ENCODE results near the gene MGMT. TPM values are rescaled to one million over a fixed set of nuclear protein-coding genes. Genes with fewer than 3 reads are reported as not detected.

Gene MGMT
- total RNA-seq, 2 donors from 2014 or later, result 41.1 to 50.4 TPM

DNA sequence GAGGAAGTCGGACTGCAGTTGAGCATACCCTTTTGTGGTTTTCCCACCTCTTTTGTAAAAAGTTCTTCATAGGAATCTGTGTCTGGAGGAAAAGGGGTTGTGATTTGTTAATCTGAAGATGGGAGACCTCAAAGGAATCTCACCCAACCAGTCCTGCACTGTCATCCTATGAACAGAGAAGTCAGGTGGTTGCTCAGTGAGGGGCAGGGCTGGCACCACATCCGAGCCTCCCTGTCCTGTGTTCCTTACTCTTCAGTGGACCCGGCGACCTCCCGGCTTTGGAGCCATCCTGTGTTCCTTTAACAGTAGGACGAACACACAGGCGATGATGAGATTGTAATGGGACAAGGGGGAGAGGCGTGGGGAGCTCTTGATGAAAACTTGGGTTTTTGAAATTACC is 2.8 kb upstream of the MGMT start:
- no peaks in the 10 kb centered on the region for H3K4me1 ChIP-seq (replicated peaks)
- no peak for DNase-seq (ENCODE audit: low spot score)
- no peaks in the 10 kb centered on the region for H3K9me3 ChIP-seq
- H3K27me3 ChIP-seq (replicated peaks; ENCODE audit: insufficient read depth), result no peaks in the 10 kb centered on the region
- H3K27ac ChIP-seq, result no peak overlapping the region
- H3K4me3 ChIP-seq, result no peak overlapping the region
- H3K36me3 ChIP-seq, result no peaks in the 10 kb centered on the region
- 74% methylated on average over 8 of the region's 8 CpGs for WGBS
- TF ChIP-seq, protein P1, sequence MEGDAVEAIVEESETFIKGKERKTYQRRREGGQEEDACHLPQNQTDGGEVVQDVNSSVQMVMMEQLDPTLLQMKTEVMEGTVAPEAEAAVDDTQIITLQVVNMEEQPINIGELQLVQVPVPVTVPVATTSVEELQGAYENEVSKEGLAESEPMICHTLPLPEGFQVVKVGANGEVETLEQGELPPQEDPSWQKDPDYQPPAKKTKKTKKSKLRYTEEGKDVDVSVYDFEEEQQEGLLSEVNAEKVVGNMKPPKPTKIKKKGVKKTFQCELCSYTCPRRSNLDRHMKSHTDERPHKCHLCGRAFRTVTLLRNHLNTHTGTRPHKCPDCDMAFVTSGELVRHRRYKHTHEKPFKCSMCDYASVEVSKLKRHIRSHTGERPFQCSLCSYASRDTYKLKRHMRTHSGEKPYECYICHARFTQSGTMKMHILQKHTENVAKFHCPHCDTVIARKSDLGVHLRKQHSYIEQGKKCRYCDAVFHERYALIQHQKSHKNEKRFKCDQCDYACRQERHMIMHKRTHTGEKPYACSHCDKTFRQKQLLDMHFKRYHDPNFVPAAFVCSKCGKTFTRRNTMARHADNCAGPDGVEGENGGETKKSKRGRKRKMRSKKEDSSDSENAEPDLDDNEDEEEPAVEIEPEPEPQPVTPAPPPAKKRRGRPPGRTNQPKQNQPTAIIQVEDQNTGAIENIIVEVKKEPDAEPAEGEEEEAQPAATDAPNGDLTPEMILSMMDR (IDR thresholded peaks at IDR 0.05), result no peak
- TF ChIP-seq POLR2AphosphoS5 (IDR thresholded peaks at IDR 0.05) (no peak), POLR2A (IDR thresholded peaks at IDR 0.05) (no peak)
- intact Hi-C loops (cut with DNase I), result no loop called here

DNA sequence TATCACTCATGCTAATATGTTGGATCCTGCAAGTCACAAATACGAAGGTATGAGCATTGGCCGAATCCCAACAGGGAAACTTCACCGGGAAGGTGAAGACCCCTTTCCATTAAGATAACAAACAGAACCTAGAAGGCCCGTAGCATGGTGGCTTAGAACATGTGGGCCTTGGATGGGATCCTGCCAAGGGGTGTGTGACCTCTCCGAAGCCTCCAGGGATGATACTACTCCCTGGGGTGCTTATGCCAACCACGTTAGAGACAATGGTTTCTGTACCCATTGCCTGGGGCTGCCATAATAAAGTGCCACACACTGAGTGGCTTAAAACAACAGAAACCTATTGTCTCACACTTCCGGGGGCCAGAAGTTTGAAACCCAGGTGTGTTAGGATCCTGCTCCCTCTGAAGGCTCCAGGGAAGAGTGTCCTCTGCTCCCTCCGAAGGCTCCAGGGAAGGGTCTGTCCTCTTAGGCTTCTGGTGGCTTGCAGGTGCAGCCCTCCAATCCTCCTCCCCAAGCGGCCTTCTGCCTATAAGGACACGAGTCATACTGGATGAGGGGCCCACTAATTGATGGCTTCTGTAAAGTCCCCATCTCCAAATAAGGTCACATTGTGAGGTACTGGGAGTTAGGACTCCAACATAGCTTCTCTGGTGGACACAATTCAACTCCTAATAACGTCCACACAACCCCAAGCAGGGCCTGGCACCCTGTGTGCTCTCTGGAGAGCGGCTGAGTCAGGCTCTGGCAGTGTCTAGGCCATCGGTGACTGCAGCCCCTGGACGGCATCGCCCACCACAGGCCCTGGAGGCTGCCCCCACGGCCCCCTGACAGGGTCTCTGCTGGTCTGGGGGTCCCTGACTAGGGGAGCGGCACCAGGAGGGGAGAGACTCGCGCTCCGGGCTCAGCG is 992 bp upstream of the MGMT start:
- intact Hi-C loops (cut with DNase I), result no loop called here
- no peak for DNase-seq (ENCODE audit: low spot score)
- Histone ChIP-seq H3K27me3 (replicated peaks; ENCODE audit: insufficient read depth) (no peaks in the 10 kb centered on the region), H3K27ac (peak overlapping the region; percentile 43 to 66), H3K4me3 (peak overlapping the region; percentile 49 to 76), H3K9me3 (no peaks in the 10 kb centered on the region), H3K4me1 (replicated peaks) (no peaks in the 10 kb centered on the region), H3K36me3 (no peaks in the 10 kb centered on the region)
- TF ChIP-seq POLR2A (IDR thresholded peaks at IDR 0.05), result no peak
- TF ChIP-seq, protein P1 (IDR thresholded peaks at IDR 0.05), result no peak
- no peak for TF ChIP-seq POLR2AphosphoS5 (IDR thresholded peaks at IDR 0.05)
- 73% methylated on average over 21 of the region's 21 CpGs for WGBS

DNA sequence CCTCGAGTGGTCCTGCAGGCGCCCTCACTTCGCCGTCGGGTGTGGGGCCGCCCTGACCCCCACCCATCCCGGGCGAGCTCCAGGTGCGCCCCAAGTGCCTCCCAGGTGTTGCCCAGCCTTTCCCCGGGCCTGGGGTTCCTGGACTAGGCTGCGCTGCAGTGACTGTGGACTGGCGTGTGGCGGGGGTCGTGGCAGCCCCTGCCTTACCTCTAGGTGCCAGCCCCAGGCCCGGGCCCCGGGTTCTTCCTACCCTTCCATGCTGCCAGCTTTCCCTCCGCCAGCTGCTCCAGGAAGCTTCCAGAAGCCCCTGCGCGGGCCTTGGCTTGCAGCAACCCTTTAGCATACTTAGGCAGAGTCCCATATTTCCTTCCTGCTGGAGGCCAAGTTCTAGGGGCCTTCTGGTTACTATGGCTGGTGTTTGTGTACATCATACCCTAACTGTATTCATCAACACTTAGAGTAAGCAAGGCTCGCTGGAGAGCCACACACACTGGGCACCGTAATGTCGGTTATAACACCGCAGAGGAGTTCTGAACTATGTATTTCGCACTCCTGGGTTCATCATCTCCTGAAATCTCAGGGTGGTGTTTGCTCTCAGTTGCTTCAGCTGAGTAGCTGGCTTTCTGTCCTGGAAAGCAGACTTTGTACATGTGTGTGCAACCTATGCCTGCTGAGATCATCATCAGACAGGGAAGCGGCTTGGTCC is 471 bp downstream of the MGMT start:
- no peak for DNase-seq (ENCODE audit: low spot score)
- H3K36me3 ChIP-seq, result no peaks in the 10 kb centered on the region
- no peaks in the 10 kb centered on the region for H3K27me3 ChIP-seq (replicated peaks; ENCODE audit: insufficient read depth)
- intact Hi-C loops (cut with DNase I), result no loop called here
- H3K4me3 ChIP-seq, result peak overlapping the region; percentile 49 to 76
- H3K9me3 ChIP-seq, result no peaks in the 10 kb centered on the region
- TF ChIP-seq POLR2A (IDR thresholded peaks at IDR 0.05) (no peak), POLR2AphosphoS5 (IDR thresholded peaks at IDR 0.05) (no peak)
- TF ChIP-seq, protein P1 (IDR thresholded peaks at IDR 0.05), result no peak
- 31% methylated on average over 17 of the region's 25 CpGs for WGBS
- peak overlapping the region; percentile 70 to 75 for H3K27ac ChIP-seq
- H3K4me1 ChIP-seq (replicated peaks), result no peaks in the 10 kb centered on the region

GRCh38 chr10:129468187-129468586 is 1.1 kb downstream of the MGMT start:
- intact Hi-C loops (cut with DNase I), result no loop called here

More at GRCh38 chr10:129468187-129468586, 1.1 kb downstream of the MGMT start:
- DNase-seq (ENCODE audit: low spot score), result no peak
- H3K36me3 ChIP-seq, result no peaks in the 10 kb centered on the region
- no peak for TF ChIP-seq POLR2AphosphoS5 (IDR thresholded peaks at IDR 0.05)
- TF ChIP-seq, protein P1 (IDR thresholded peaks at IDR 0.05), result no peak
- TF ChIP-seq POLR2A (IDR thresholded peaks at IDR 0.05), result no peak
- no peak overlapping the region for H3K27ac ChIP-seq
- H3K4me1 ChIP-seq (replicated peaks), result no peaks in the 10 kb centered on the region
- H3K4me3 ChIP-seq, result no peak overlapping the region
- no peaks in the 10 kb centered on the region for H3K9me3 ChIP-seq
- 96% methylated on average over 9 of the region's 9 CpGs for WGBS
- H3K27me3 ChIP-seq (replicated peaks; ENCODE audit: insufficient read depth), result no peaks in the 10 kb centered on the region
